AG09309 (cell line): ENCODE data around the gene SUCLA2.
"Not testable (repeated sequence)": the region's sequence is repeated elsewhere in the genome, so short reads cannot be mapped to it uniquely, and the experiment has no call there.

Experiments
- DNase-seq: peaks from one replicate; pipeline ENCODE4 v3.0.0-alpha.2; 2010; ENCODE audit warnings: low read depth
- H3K4me3 ChIP-seq: 2 replicates; pipeline ENCODE4 v1.5.1; 2011; ENCODE audit warnings: mild to moderate bottlenecking, low read depth, low read length, moderate library complexity; ENCODE audit not compliant: control insufficient read depth
- TF ChIP-seq, protein P1 (sequence below): IDR thresholded peaks from 2 replicates; pipeline ENCODE4 v1.5.1; 2011; ENCODE audit warnings: mild to moderate bottlenecking, low read depth, low read length, inconsistent platforms; ENCODE audit not compliant: insufficient read depth, control insufficient read depth; ENCODE audit errors: missing control alignments

Gene SUCLA2

GRCh38 chr13:48012668-48013067 lies 11.6 kb upstream of the SUCLA2 start:
- no peak for DNase-seq
- H3K4me3 ChIP-seq, result no peak overlapping the region
- TF ChIP-seq, protein P1, sequence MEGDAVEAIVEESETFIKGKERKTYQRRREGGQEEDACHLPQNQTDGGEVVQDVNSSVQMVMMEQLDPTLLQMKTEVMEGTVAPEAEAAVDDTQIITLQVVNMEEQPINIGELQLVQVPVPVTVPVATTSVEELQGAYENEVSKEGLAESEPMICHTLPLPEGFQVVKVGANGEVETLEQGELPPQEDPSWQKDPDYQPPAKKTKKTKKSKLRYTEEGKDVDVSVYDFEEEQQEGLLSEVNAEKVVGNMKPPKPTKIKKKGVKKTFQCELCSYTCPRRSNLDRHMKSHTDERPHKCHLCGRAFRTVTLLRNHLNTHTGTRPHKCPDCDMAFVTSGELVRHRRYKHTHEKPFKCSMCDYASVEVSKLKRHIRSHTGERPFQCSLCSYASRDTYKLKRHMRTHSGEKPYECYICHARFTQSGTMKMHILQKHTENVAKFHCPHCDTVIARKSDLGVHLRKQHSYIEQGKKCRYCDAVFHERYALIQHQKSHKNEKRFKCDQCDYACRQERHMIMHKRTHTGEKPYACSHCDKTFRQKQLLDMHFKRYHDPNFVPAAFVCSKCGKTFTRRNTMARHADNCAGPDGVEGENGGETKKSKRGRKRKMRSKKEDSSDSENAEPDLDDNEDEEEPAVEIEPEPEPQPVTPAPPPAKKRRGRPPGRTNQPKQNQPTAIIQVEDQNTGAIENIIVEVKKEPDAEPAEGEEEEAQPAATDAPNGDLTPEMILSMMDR, result no peak

GRCh38 chr13:48010698-48011097 lies 9.6 kb upstream of the SUCLA2 start:
- TF ChIP-seq, protein P1, result no peak

DNA sequence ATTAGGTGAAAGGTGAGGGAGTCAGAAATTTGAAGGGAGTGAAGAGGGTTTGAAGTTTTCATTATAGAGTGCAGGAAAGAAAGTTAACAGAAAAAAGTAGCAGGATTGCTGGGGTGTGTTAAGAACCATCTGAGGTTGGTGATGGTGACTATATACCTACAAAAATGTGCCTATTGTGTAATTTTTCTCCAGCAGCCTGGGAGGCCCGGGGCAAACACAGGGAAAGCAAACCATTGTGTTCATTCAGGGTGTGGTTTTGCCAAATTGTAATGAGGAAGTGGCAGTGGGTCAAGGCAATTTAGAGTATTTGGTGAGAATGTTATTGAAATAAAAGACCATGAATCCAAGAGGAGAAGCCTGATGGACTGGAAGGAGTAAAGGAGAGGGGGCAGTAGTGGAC lies 8.2 kb upstream of the SUCLA2 start:
- no peak overlapping the region for H3K4me3 ChIP-seq
- DNase-seq, result peak; percentile 52
- TF ChIP-seq, protein P1, result no peak

More at GRCh38 chr13:48010698-48011097, 9.6 kb upstream of the SUCLA2 start:
- no peak overlapping the region for H3K4me3 ChIP-seq
- no peak for DNase-seq

- DNase-seq, result peak; percentile 10
- no peak overlapping the region for H3K4me3 ChIP-seq
- TF ChIP-seq, protein P1, result no peak
Observed at GRCh38 chr13:48006396-48006795, 5.3 kb upstream of the SUCLA2 start.

DNA sequence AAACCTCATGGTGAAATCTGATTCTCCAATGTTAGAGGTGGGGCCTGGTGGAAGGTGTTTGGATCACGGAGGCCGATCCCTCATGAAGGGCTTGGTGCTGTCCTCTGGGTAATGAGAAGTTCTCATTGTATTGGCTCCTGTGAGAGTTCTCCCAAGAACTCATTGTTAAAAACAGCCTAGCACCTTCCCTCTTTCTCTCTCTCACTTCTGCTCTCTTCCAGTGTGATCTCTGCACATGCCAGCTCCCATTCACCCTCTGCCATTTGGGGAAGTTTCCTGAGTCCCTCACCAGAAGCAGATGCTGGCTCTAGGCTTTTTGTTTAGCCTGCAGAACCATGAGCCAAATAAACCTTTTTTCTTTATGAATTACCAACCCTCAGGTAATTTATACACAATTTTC lies 3.1 kb upstream of the SUCLA2 start:
- TF ChIP-seq, protein P1, result no peak

DNA sequence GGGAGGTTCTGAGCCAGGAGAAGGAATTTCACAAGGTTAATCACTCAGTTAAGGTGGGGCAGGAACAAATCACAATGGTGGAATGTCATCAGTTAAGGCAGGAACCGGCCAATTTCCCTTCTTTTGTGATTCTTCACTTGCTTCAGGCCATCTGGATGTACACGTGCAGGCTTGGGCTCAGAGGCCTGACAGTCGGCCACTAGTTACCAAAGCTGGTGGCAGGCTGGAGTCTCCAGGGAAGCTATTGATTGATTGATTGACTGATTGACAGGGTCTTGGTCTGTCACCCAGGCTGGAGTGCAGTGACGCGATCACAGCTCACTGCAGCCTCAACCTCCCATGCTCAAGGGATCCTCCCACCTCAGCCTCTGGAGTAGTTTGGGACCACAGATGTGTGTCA lies 926 bp upstream of the SUCLA2 start:
- H3K4me3 ChIP-seq, DNase-seq: not testable (repeated sequence)

More for the DNA sequence above, 3.1 kb upstream of the SUCLA2 start:
- DNase-seq, result no peak
- H3K4me3 ChIP-seq, result no peak overlapping the region

DNA sequence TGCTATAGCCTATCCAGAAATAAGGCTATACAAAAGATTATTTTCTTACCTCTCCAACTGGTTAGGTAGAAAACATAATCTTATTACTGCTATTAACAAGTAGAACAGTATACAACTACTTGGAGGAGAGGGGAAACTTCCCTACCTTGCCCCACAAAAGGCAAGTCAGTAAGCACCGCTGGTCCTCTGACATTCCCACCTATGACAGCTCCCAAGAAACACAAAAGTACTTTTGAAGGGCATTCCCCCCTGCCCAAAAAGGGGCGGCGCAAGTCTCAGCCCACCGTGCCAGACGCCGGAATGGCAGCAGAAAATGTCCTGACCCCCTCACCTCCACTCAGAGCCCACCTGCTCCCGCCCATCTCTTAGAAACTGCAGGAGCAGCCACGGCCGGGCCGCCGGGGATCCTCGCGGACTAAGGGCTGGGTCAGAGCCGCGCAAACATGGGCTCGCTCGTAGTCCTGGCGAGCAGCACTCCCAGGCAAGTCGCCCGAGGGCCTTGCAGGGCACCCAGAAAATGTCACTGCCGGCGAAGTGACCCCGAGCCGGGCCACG lies 437 bp downstream of the SUCLA2 start:
- TF ChIP-seq, protein P1, result no peak
- H3K4me3 ChIP-seq, result peak overlapping the region; percentile 100
- no peak for DNase-seq
